HEK293 (cell line): ENCODE results near the gene ZNF141.

Source experiments
- CTCF ChIA-PET: fragments of 350-600 bp; formaldehyde crosslinking; extraction: SDS; loops from one replicate; lab custom pipeline; 2021; ENCODE audit warnings: antibody characterized with exemption; lab: Yijun Ruan, JAX
- POLR2A ChIA-PET: fragments of 300-600 bp; formaldehyde crosslinking; extraction: SDS; loops from one replicate; lab custom pipeline; 2020; ENCODE audit warnings: antibody characterized with exemption, inconsistent platforms; lab: Yijun Ruan, JAX
- H3K27ac ChIP-seq: fragments of 200-500 bp; sonication (Bioruptor generic); 2 replicates; pipeline ENCODE4 v1.5.1; 2014; ENCODE audit warnings: low read depth, low read length, control low read depth, inconsistent platforms; ENCODE audit errors: extremely low read depth
- H3K36me3 ChIP-seq, 2 experiments: fragments of 200-500 bp in 1 of 2; sonication (Bioruptor generic) in 1 of 2; 1 replicate in 1 of 2; 2 replicates in 1 of 2; pipeline ENCODE4 v1.5.1; 2014 to 2017; ENCODE audit warnings: inconsistent platforms in 2 of 2, low read length in 2 of 2; ENCODE audit not compliant: control insufficient read depth in 2 of 2, insufficient read depth in 1 of 2
- H3K4me1 ChIP-seq: fragments of 200-500 bp; sonication (Bioruptor generic); 2 replicates; pipeline ENCODE4 v1.5.1; 2014; ENCODE audit warnings: mild to moderate bottlenecking, low read length, inconsistent platforms; ENCODE audit not compliant: control insufficient read depth, insufficient read depth
- H3K4me3 ChIP-seq: 2 replicates; pipeline ENCODE4 v1.5.1; 2011; ENCODE audit warnings: low read depth, mild to moderate bottlenecking, control low read depth, low read length, moderate library complexity
- H3K9me3 ChIP-seq: fragments of 200-500 bp; sonication (Bioruptor generic); 2 replicates; pipeline ENCODE4 v1.5.1; 2014; ENCODE audit warnings: low read depth, low read length, inconsistent platforms; ENCODE audit not compliant: control insufficient read depth, insufficient read depth
- EGR2 ChIP-seq: fragments of 450-650 bp; formaldehyde crosslinking; IDR thresholded peaks from 2 replicates; pipeline ENCODE4 v1.5.1; 2016; ENCODE audit warnings: low read depth, missing biosample characterization, missing genetic modification characterization
- SETDB1 ChIP-seq: IDR thresholded peaks from one replicate; pipeline ENCODE4 v1.6.1; 2017; ENCODE audit warnings: mild to moderate bottlenecking, low read length, moderate library complexity, mixed read lengths; ENCODE audit not compliant: insufficient read length
- TRIM28 ChIP-seq: IDR thresholded peaks from 2 replicates; pipeline ENCODE4 v1.6.1; 2011; ENCODE audit warnings: low read length, control low read depth, borderline replicate concordance
- ZNF10 ChIP-seq: fragments of 450-650 bp; formaldehyde crosslinking; IDR thresholded peaks from 2 replicates; pipeline ENCODE4 v1.5.1; 2017; ENCODE audit warnings: missing biosample characterization, missing genetic modification characterization
- ZNF114 ChIP-seq: fragments of 450-650 bp; formaldehyde crosslinking; IDR thresholded peaks from 2 replicates; pipeline ENCODE4 v1.5.0; 2017; ENCODE audit warnings: missing biosample characterization, missing genetic modification characterization
- ZNF274 ChIP-seq, 2 experiments: fragments of 200-500 bp in 1 of 2; fragments of 450-650 bp in 1 of 2; sonication (Bioruptor generic) in 1 of 2; formaldehyde crosslinking in 1 of 2; IDR thresholded peaks; 2 replicates each; pipeline versions ENCODE4 v1.5.1 to v1.6.1; 2014 to 2016; ENCODE audit warnings: borderline replicate concordance in 1 of 2, inconsistent platforms in 1 of 2, low read length in 1 of 2, missing biosample characterization in 1 of 2, missing genetic modification characterization in 1 of 2
- ZNF292 ChIP-seq: fragments of 450-650 bp; formaldehyde crosslinking; IDR thresholded peaks from 2 replicates; pipeline ENCODE4 v1.5.1; 2016; ENCODE audit warnings: low read depth, missing biosample characterization, missing genetic modification characterization, borderline replicate concordance
- ZNF324 ChIP-seq: fragments of 450-650 bp; formaldehyde crosslinking; IDR thresholded peaks from 2 replicates; pipeline ENCODE4 v1.5.1; 2016; ENCODE audit warnings: missing biosample characterization, missing genetic modification characterization
- ZNF529 ChIP-seq: fragments of 450-650 bp; formaldehyde crosslinking; IDR thresholded peaks from 2 replicates; pipeline ENCODE4 v1.5.1; 2017; ENCODE audit warnings: missing genetic modification characterization, missing biosample characterization; ENCODE audit not compliant: insufficient replicate concordance
- ZNF548 ChIP-seq: fragments of 450-650 bp; formaldehyde crosslinking; IDR thresholded peaks from 2 replicates; pipeline ENCODE4 v1.5.1; 2016; ENCODE audit warnings: missing biosample characterization, missing genetic modification characterization
- ZNF560 ChIP-seq: fragments of 450-650 bp; formaldehyde crosslinking; IDR thresholded peaks from 2 replicates; pipeline ENCODE4 v1.5.1; 2017; ENCODE audit warnings: missing biosample characterization, missing genetic modification characterization, borderline replicate concordance
- ZNF629 ChIP-seq: fragments of 450-650 bp; formaldehyde crosslinking; IDR thresholded peaks from 2 replicates; pipeline ENCODE4 v1.5.1; 2017; ENCODE audit warnings: missing biosample characterization, missing genetic modification characterization
- TF ChIP-seq, protein P1 (sequence below): fragments of 450-650 bp; formaldehyde crosslinking; IDR thresholded peaks from 2 replicates; pipeline ENCODE4 v1.5.1; 2016; ENCODE audit warnings: missing biosample characterization, missing genetic modification characterization, low read depth
- TF ChIP-seq, protein P2 (sequence below): fragments of 450-650 bp; formaldehyde crosslinking; IDR thresholded peaks from 2 replicates; pipeline ENCODE4 v1.5.1; 2016; ENCODE audit warnings: missing biosample characterization, missing genetic modification characterization

The ZNF141 gene

GRCh38 chr4:340011-340410 is 2.4 kb downstream of the ZNF141 start (continued):
- no peak for TF ChIP-seq ZNF560
- TF ChIP-seq ZNF548 = no peak
- TF ChIP-seq ZNF324 = no peak
- TF ChIP-seq ZNF292 (tag by site-specific recombination) = no peak
- TF ChIP-seq ZNF629 (tag by site-specific recombination) = no peak
- TF ChIP-seq, protein P1, sequence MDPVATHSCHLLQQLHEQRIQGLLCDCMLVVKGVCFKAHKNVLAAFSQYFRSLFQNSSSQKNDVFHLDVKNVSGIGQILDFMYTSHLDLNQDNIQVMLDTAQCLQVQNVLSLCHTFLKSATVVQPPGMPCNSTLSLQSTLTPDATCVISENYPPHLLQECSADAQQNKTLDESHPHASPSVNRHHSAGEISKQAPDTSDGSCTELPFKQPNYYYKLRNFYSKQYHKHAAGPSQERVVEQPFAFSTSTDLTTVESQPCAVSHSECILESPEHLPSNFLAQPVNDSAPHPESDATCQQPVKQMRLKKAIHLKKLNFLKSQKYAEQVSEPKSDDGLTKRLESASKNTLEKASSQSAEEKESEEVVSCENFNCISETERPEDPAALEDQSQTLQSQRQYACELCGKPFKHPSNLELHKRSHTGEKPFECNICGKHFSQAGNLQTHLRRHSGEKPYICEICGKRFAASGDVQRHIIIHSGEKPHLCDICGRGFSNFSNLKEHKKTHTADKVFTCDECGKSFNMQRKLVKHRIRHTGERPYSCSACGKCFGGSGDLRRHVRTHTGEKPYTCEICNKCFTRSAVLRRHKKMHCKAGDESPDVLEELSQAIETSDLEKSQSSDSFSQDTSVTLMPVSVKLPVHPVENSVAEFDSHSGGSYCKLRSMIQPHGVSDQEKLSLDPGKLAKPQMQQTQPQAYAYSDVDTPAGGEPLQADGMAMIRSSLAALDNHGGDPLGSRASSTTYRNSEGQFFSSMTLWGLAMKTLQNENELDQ (tag by site-specific recombination) = no peak
- no peak for TF ChIP-seq ZNF529 (tag by site-specific recombination)
- TF ChIP-seq, protein P2, sequence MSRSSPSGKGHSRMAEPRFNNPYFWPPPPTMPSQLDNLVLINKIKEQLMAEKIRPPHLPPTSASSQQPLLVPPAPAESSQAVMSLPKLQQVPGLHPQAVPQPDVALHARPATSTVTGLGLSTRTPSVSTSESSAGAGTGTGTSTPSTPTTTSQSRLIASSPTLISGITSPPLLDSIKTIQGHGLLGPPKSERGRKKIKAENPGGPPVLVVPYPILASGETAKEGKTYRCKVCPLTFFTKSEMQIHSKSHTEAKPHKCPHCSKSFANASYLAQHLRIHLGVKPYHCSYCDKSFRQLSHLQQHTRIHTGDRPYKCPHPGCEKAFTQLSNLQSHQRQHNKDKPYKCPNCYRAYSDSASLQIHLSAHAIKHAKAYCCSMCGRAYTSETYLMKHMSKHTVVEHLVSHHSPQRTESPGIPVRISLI (tag by site-specific recombination) = no peak
- no peak for TF ChIP-seq EGR2 (tag by site-specific recombination)

GRCh38 chr4:373062-373839 is 35.6 kb downstream of the ZNF141 start:
- TF ChIP-seq TRIM28 (peak; percentile 97; the same call in 1 of the 2 replicates), ZNF292 (tag by site-specific recombination) (no peak), ZNF114 (tag by site-specific recombination) (no peak), SETDB1 (peak; percentile 87), ZNF324 (no peak), ZNF274 (IDR thresholded peaks at IDR 0.05; ENCODE audit: low read length) (peak; percentile 76), ZNF274 (tag by site-specific recombination; IDR thresholded peaks at IDR 0.05; ENCODE audit: borderline replicate concordance) (peak; percentile 88; the same call in 1 of the 2 replicates)
- TF ChIP-seq, all 188 proteins: peak for 3
- POLR2A ChIA-PET = no interaction called here
- no peaks in the 10 kb centered on the region for H3K9me3 ChIP-seq

DNA sequence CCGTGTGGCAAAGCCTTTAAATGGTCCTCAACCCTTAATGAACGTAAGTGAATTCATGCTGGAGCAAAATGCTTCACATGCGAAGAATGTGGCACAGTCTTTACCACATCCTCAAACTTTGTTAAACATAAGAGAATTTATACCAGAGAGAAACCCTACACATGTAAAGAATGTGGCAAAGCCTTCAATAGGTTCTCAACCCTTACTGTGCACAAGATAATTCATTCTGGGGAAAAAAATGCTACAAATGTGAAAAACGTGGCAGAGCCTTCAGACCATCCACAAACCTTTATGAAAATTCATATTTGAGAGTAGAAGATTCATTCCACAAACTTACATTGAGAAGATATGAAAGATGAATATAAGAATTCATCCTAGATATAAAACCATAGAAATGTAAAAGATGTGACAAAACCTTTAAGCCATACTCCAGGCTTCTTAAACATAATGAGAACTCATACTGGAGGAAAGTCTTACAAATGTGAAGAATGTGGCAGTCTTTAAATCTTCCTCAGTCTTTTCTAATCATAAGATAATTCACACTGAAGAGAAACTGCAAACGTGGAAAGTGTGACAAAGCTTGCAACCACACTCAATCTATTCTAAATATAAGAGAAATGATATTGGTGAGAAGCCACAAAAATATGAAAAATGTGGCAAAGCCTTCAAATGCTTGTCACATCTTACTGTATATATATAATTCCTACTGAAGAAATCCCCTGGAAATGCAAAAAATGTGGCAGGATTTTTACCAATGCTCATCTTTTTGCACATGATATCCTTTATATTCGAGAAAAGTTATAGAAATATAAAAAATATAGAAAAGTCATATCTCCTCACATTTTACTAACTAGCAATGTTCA is 36.9 kb downstream of the ZNF141 start:
- Histone ChIP-seq H3K27ac (no peak overlapping the region), H3K9me3 (no peaks in the 10 kb centered on the region), H3K4me1 (no peaks in the 10 kb centered on the region), H3K4me3 (no peak overlapping the region), H3K36me3 (no peaks in the 10 kb centered on the region)
- ChIA-PET POLR2A (no interaction called here), CTCF (no interaction called here)
- TF ChIP-seq ZNF10 (tag by site-specific recombination) (no peak), ZNF274 (IDR thresholded peaks at IDR 0.05; ENCODE audit: low read length) (peak; percentile 84; the same call in 1 of the 2 replicates), ZNF274 (tag by site-specific recombination; IDR thresholded peaks at IDR 0.05; ENCODE audit: borderline replicate concordance) (0 out of 2 replicates have a peak, but pooled peaks have one; percentile 56), SETDB1 (peak; percentile 62)

More at GRCh38 chr4:373062-373839, 35.6 kb downstream of the ZNF141 start:
- H3K4me3 ChIP-seq = no peak overlapping the region
- H3K27ac ChIP-seq = no peak overlapping the region
- CTCF ChIA-PET = no interaction called here
- H3K4me1 ChIP-seq = no peaks in the 10 kb centered on the region
- no peaks in the 10 kb centered on the region for H3K36me3 ChIP-seq
